NCI-H2107 treated with DMSO at 0.1 percent for 48 hours (cell line): ENCODE measurements around the gene SOD3.

Experiments
- DNase-seq: peaks from one replicate; lab custom pipeline; 2025; ENCODE audit not compliant: unreplicated experiment; lab: John Stamatoyannopoulos, UW

Gene SOD3

GRCh38 chr4:24775032-24775605, 20.3 kb upstream of the SOD3 start:
- no peak for DNase-seq

DNA sequence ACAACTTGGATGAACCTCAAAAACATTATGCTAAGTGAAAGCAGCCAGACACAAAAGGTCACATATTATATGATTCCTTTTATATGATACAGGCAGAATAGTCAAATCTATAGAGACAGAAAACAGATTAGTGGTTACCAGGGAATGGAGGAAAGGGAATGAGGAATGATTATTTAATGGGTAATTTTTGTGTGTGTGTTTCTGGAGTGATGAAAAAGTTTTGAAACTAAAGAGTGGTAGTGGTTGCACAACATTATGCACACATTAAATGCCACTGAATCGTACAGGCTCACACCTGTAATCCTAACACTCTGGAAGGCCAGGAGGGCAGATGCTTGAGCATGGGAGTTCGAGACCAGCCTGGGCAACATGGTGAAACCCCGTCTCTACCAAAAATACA, 19.6 kb upstream of the SOD3 start:
- no peak for DNase-seq

GRCh38 chr4:24777536-24778463, 17.6 kb upstream of the SOD3 start:
- DNase-seq, result no peak

DNA sequence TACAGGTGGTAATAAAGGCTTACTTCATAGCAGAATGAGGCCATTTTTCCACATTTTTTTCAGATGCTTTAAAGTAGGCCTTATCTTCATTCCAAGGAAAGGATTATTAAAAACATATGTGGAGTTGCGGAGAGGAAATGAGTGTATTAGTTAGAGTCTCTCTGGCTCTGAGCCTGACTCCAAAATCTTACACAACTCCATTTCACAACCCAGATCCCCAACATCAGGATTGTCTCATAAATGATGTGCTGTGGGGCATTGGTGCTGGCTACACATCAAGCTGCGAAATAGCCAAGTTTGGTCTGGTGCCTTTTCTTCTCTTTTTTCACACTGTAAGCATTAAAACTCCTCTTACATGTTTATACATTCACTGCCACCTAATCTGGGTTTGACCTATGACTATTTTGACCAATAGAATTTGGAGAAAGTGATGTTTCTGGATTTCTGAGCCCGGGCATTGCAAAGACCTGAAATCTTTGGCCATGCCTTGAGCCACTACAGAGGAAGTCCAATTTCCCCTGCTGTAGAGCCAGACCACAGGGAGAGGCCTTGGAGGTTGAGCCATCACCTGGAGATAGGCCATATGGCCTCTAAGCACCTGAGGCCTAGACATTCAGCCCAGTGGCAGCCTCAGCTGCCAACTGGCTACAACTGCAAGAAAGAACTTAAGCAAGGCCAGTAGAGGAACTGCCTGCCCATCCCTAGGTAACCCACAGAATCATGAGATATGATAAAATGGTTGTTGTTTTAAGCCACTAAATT, 16.7 kb upstream of the SOD3 start:
- DNase-seq, result no peak

GRCh38 chr4:24780936-24781495, 14.4 kb upstream of the SOD3 start:
- DNase-seq, result no peak

- no peak for DNase-seq
Measured at GRCh38 chr4:24781999-24782745, 13.2 kb upstream of the SOD3 start.

GRCh38 chr4:24783506-24783905, 11.9 kb upstream of the SOD3 start:
- DNase-seq, result no peak

GRCh38 chr4:24791043-24791442, 4.3 kb upstream of the SOD3 start:
- DNase-seq, result no peak

- no peak for DNase-seq
Measured at GRCh38 chr4:24792552-24792951, 2.8 kb upstream of the SOD3 start.

- DNase-seq, result no peak
Measured at GRCh38 chr4:24793219-24794005, 2.0 kb upstream of the SOD3 start.

GRCh38 chr4:24794051-24794450, 1.3 kb upstream of the SOD3 start:
- DNase-seq, result no peak

GRCh38 chr4:24794480-24794879, 893 bp upstream of the SOD3 start:
- DNase-seq, result no peak

- no peak for DNase-seq
Measured at GRCh38 chr4:24795666-24796381, 451 bp downstream of the SOD3 start.

- no peak for DNase-seq
Measured at GRCh38 chr4:24796620-24797019, 1.2 kb downstream of the SOD3 start.

DNA sequence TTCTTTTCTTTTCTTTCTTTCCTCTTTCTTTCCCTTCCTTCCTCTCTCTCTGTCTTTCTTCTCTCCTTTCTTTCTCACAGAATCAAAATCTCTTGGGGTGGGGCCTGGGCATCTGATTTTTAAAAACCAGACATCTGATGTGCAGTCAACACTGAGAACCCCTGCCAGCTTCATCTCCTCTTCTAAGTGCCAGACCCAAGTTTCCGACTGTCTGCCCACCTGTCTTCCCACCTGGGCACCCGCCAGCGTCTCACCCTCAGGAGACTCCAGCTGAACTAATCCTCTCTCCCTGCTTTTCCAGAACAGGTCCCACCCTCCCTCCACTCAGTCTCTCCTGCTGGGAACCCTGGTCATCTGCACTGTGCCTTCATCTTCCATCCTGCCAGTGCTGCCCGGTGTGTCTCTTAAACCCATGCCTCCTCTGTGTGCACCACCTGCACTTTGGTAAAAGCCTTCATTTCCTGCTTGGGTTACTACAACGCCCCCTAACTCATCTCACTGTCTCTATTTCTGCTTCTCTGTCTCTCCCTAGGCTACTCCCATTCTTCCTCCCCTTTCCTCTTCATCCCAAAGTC, 2.8 kb downstream of the SOD3 start:
- no peak for DNase-seq

GRCh38 chr4:24799196-24799543, 3.8 kb downstream of the SOD3 start:
- no peak for DNase-seq

DNA sequence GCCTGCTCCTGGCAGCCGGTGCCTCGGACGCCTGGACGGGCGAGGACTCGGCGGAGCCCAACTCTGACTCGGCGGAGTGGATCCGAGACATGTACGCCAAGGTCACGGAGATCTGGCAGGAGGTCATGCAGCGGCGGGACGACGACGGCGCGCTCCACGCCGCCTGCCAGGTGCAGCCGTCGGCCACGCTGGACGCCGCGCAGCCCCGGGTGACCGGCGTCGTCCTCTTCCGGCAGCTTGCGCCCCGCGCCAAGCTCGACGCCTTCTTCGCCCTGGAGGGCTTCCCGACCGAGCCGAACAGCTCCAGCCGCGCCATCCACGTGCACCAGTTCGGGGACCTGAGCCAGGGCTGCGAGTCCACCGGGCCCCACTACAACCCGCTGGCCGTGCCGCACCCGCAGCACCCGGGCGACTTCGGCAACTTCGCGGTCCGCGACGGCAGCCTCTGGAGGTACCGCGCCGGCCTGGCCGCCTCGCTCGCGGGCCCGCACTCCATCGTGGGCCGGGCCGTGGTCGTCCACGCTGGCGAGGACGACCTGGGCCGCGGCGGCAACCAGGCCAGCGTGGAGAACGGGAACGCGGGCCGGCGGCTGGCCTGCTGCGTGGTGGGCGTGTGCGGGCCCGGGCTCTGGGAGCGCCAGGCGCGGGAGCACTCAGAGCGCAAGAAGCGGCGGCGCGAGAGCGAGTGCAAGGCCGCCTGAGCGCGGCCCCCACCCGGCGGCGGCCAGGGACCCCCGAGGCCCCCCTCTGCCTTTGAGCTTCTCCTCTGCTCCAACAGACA, 4.4 kb downstream of the SOD3 start:
- DNase-seq, result no peak

GRCh38 chr4:24800325-24800895, 5.0 kb downstream of the SOD3 start:
- DNase-seq, result no peak
